DMS53 treated with DMSO at 0.1 percent for 48 hours (cell line): ENCODE data around the gene DND1.
"Not testable (repeated sequence)": the region's sequence is repeated elsewhere in the genome, so short reads cannot be mapped to it uniquely, and the experiment has no call there.

Experiments
- DNase-seq: peaks from one replicate; lab custom pipeline; 2025; ENCODE audit not compliant: unreplicated experiment; lab: John Stamatoyannopoulos, UW

The DND1 gene

GRCh38 chr5:140631831-140632365 lies 41.5 kb downstream of the DND1 start:
- DNase-seq: peak; percentile 72

- no peak for DNase-seq
Measured at GRCh38 chr5:140631036-140631417, 42.3 kb downstream of the DND1 start.

- no peak for DNase-seq
Measured at GRCh38 chr5:140630292-140631035, 42.9 kb downstream of the DND1 start.

- DNase-seq: no peak
Measured at GRCh38 chr5:140628711-140629110, 44.7 kb downstream of the DND1 start.

- no peak for DNase-seq
Measured at GRCh38 chr5:140627972-140628371, 45.4 kb downstream of the DND1 start.

GRCh38 chr5:140624886-140625285 lies 48.5 kb downstream of the DND1 start:
- DNase-seq: not testable (repeated sequence)

GRCh38 chr5:140623061-140623460 lies 50.3 kb downstream of the DND1 start:
- DNase-seq: not testable (repeated sequence)

GRCh38 chr5:140622301-140622700 lies 51.1 kb downstream of the DND1 start:
- no peak for DNase-seq
